ENCODE results near the gene HSD17B2.

DNA sequence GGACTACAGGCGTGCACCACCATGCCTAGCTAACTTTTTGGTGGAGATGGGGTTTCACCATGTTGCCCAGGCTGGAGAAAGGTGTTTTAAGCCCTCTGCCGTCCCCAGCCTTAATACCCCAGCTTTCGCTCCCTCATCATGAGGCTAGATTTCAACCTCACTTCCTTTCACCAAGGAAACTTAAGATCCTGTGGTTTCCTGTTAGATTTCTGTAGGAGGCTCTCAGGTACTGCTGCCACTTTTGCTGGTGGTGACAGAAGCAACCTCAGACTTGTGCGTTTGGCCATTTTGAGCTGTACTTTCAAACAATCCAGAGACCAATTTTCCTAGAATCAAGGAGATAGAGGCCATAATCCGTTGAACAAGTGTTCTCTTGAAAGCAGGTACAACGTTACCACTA lies 98.7 kb downstream of the HSD17B2 start:
- TF ChIP-seq, protein P1, sequence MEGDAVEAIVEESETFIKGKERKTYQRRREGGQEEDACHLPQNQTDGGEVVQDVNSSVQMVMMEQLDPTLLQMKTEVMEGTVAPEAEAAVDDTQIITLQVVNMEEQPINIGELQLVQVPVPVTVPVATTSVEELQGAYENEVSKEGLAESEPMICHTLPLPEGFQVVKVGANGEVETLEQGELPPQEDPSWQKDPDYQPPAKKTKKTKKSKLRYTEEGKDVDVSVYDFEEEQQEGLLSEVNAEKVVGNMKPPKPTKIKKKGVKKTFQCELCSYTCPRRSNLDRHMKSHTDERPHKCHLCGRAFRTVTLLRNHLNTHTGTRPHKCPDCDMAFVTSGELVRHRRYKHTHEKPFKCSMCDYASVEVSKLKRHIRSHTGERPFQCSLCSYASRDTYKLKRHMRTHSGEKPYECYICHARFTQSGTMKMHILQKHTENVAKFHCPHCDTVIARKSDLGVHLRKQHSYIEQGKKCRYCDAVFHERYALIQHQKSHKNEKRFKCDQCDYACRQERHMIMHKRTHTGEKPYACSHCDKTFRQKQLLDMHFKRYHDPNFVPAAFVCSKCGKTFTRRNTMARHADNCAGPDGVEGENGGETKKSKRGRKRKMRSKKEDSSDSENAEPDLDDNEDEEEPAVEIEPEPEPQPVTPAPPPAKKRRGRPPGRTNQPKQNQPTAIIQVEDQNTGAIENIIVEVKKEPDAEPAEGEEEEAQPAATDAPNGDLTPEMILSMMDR (IDR thresholded peaks at IDR 0.05), result no peak
- TF ChIP-seq POLR2A (IDR thresholded peaks at IDR 0.05), result no peak
